Measurements from ENCODE around the gene MDM4.

Gene MDM4

DNA sequence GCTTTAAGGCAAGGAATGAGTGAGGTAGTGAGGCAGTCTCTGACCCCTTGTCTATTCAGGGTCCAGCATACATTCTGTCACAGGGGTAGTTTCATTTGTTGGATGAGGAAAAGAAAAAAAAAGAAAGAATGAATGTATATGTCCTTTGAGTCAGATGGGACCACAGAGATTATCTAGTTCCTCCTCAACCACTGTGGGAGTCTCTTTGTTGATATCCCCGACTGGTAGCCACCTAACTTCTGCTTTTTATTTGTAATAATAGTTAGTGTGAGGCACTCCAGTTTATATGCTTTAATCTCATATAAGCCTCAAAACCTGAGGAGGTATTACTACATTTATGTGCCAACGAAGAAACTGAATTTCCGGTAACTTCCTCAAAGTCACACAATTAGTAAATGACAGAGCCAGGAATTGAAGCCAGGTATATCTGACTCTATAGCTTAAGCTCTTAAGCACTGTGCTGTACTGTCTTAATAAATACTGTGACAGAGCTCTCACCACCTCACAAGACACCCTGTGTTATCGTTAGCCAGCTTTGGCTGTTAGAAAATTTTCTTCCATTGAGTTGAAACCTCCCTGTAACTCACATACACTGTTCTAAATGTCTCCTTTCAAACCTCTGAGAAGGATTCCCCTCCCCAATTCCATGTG lies 82.2 kb downstream of the MDM4 start:
- Histone ChIP-seq H3K9ac (ENCODE audit: low read length) (no peak overlapping the region), H3K36me3 (ENCODE audit: control insufficient read depth, insufficient read depth, low read length) (no peaks in the 10 kb centered on the region), H3K27me3 (ENCODE audit: control insufficient read depth, insufficient read depth, low read length) (peaks cover 3% of the 10 kb centered on the region), H3K9me3 (ENCODE audit: control insufficient read depth, low read length) (no peaks in the 10 kb centered on the region), H3K4me1 (ENCODE audit: control insufficient read depth, insufficient read depth, low read length) (no peaks in the 10 kb centered on the region), H3K4me3 (ENCODE audit: low read length) (no peak overlapping the region)

DNA sequence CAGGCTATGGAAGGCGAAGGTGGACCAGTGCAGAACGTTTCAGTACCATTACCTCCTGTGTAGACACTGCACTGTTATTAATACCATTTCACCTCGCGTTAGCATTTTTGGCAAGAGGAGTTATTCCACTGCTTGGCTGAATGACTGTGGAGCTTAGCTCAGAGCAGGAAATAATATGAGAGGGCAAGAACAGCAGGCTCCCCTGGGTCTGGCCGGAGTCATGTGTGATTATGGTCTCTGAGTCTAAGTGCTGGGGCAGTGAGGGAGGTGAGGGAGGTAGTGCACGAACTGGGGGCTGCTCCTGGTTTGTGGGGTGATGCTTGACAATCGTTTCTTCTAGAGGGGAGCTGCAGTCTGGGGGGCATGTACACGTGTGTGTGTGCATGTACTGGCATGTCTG lies 82.9 kb downstream of the MDM4 start:
- H3K36me3 ChIP-seq (ENCODE audit: control insufficient read depth, insufficient read depth, low read length) = no peaks in the 10 kb centered on the region
- no peaks in the 10 kb centered on the region for H3K4me1 ChIP-seq (ENCODE audit: control insufficient read depth, insufficient read depth, low read length)
- H3K4me3 ChIP-seq (ENCODE audit: low read length) = no peak overlapping the region
- no peak overlapping the region for H3K9ac ChIP-seq (ENCODE audit: low read length)
- no peaks in the 10 kb centered on the region for H3K9me3 ChIP-seq (ENCODE audit: control insufficient read depth, low read length)
- peaks cover 3% of the 10 kb centered on the region for H3K27me3 ChIP-seq (ENCODE audit: control insufficient read depth, insufficient read depth, low read length)

DNA sequence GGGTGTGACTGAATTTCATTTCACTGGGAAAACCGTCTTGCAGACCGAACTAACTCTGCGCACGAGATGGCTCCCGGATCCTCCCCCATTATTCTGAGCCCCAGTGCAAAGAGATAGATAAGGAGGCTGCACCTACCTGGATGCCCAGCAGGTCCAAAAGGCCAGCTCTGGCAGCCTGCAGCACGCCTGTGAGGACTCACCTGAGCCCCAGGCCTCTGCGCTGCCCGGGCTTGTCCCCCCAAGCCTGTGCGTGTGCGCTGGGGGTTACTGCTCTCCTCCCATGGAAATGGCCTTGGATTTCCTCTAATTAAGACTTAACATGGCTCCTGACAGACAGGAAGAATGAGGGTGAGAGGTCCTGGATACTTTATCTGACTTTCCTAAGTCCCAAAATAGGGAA lies 83.4 kb downstream of the MDM4 start:
- H3K4me3 ChIP-seq (ENCODE audit: low read length) = no peak overlapping the region
- no peaks in the 10 kb centered on the region for H3K4me1 ChIP-seq (ENCODE audit: control insufficient read depth, insufficient read depth, low read length)
- H3K27me3 ChIP-seq (ENCODE audit: control insufficient read depth, insufficient read depth, low read length) = peaks cover 3% of the 10 kb centered on the region
- no peaks in the 10 kb centered on the region for H3K9me3 ChIP-seq (ENCODE audit: control insufficient read depth, low read length)
- H3K9ac ChIP-seq (ENCODE audit: low read length) = no peak overlapping the region
- no peaks in the 10 kb centered on the region for H3K36me3 ChIP-seq (ENCODE audit: control insufficient read depth, insufficient read depth, low read length)

DNA sequence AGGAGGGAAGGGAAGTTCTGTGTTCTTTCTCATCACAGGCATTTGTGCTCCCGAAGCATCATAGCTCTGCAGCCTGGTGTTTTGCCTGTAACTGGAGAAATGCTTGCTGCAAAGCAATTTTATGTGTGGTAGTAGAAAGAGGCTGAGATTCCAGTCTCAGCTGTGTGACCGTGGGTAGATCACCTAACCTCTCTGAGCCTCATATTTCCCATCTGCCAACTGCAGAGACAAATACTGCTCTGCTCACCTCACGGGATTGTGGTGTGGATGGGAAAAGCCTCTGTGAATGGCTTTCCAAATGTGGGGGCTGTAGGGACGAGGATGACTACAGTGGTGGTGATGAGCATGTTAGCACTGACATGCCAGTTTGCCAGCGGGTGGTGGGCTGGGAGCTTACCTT lies 84.0 kb downstream of the MDM4 start:
- no peak overlapping the region for H3K9ac ChIP-seq (ENCODE audit: low read length)
- H3K4me3 ChIP-seq (ENCODE audit: low read length) = no peak overlapping the region
- H3K9me3 ChIP-seq (ENCODE audit: control insufficient read depth, low read length) = no peaks in the 10 kb centered on the region
- H3K4me1 ChIP-seq (ENCODE audit: control insufficient read depth, insufficient read depth, low read length) = no peaks in the 10 kb centered on the region
- H3K36me3 ChIP-seq (ENCODE audit: control insufficient read depth, insufficient read depth, low read length) = no peaks in the 10 kb centered on the region
- peaks cover 3% of the 10 kb centered on the region for H3K27me3 ChIP-seq (ENCODE audit: control insufficient read depth, insufficient read depth, low read length)

DNA sequence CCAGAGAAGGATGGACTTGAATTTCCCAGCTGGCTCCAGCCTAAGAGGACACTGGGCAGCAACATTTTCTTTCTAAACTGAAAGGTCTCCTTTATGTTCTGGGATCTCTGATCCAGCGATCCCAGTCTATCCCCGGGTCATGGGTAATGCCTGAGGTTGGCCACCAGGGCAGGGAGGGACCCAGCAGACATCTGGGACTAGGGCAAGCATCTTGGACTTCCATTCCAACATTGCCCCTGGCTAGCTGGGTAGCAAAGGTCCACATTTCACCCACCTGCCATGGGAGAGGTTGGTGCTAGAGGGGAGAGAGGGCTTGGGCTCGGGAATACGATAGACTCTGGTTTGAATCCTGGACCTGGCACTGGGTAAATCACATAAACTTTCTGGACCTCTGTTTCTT lies 84.8 kb downstream of the MDM4 start:
- Histone ChIP-seq H3K4me3 (ENCODE audit: low read length) (no peak overlapping the region), H3K9me3 (ENCODE audit: control insufficient read depth, low read length) (no peaks in the 10 kb centered on the region), H3K9ac (ENCODE audit: low read length) (no peak overlapping the region), H3K4me1 (ENCODE audit: control insufficient read depth, insufficient read depth, low read length) (no peaks in the 10 kb centered on the region), H3K36me3 (ENCODE audit: control insufficient read depth, insufficient read depth, low read length) (no peaks in the 10 kb centered on the region), H3K27me3 (ENCODE audit: control insufficient read depth, insufficient read depth, low read length) (peaks cover 3% of the 10 kb centered on the region)

DNA sequence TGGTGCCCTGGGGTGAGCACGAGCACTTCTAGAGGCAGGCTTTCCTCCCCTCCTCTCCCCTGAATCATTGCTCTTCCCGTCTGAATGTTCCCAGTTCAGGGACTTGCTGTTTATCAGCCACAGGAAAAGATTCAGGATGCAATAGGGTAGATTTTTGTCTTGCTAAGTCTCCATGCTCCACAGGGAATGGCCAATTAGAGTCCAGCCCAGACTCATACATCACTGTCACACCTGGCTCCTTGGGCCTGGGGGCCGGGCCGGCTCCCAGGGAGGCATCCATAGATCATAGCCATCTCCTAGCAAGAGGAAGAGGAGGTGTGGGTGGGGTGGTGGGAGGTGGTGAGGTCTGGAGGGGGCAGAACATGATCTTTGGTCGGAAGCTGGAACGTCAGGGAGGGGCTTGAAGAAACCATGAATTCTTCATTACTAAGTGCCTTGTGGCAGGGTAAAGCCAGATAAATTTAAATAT lies 85.9 kb downstream of the MDM4 start:
- Histone ChIP-seq H3K27me3 (ENCODE audit: control insufficient read depth, insufficient read depth, low read length) (peaks cover 3% of the 10 kb centered on the region), H3K4me1 (ENCODE audit: control insufficient read depth, insufficient read depth, low read length) (no peaks in the 10 kb centered on the region), H3K4me3 (ENCODE audit: low read length) (no peak overlapping the region), H3K9ac (ENCODE audit: low read length) (no peak overlapping the region), H3K9me3 (ENCODE audit: control insufficient read depth, low read length) (no peaks in the 10 kb centered on the region), H3K36me3 (ENCODE audit: control insufficient read depth, insufficient read depth, low read length) (no peaks in the 10 kb centered on the region)

DNA sequence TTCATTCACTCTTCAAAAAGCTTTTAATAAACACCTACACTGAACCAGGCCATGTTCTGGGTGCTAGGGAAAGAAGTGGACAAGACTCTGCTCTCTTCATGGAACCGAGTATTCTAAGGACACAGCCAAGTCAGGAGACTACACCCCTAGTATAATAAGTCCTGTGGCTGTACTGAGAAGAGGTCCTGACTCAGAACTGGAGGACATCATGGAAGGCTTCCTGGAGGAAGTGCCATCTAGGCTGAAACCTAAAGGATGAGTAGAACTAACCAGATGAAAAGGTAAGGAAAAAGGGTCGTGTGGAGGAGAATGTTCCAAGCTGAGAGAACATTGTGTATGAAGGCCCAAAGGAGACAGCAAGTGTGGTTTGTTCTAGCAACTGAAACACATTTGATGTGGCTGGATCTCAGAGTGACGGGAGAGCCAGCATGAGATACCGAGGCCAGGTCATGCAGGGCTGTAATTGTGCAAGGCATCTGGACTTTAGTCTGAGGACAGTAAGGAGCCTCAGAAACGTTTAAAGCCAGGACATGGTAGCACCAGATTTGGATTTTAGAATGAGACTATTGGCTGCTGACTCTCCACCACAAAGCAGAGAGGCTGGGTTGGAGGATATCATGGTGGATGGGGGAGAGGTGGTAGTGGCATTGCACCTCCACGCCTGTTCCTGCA lies 86.8 kb downstream of the MDM4 start:
- Histone ChIP-seq H3K9ac (ENCODE audit: low read length) (no peak overlapping the region), H3K27me3 (ENCODE audit: control insufficient read depth, insufficient read depth, low read length) (peaks cover 3% of the 10 kb centered on the region), H3K9me3 (ENCODE audit: control insufficient read depth, low read length) (no peaks in the 10 kb centered on the region), H3K4me3 (ENCODE audit: low read length) (no peak overlapping the region), H3K4me1 (ENCODE audit: control insufficient read depth, insufficient read depth, low read length) (no peaks in the 10 kb centered on the region), H3K36me3 (ENCODE audit: control insufficient read depth, insufficient read depth, low read length) (no peaks in the 10 kb centered on the region)

DNA sequence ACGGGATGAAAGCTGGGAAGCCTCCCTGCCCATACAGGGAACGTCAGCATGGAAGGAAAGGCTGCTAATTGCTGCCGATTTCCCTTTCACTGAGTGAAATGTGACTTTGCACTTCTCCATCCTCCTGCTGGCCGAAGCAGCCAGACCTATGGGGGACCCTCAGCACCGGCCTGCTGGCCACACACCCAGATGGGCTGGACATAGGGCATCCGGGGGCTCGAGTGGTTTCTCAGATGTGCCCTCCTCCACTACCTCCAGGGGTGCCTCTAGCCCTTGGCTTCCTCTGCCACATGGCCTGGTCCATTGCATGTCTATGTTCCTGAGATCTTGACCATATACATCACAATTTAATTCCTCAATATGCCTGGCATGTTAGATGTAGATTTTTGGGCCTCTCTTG lies 89.6 kb downstream of the MDM4 start:
- H3K36me3 ChIP-seq (ENCODE audit: control insufficient read depth, insufficient read depth, low read length) = no peaks in the 10 kb centered on the region
- H3K9ac ChIP-seq (ENCODE audit: low read length) = no peak overlapping the region
- H3K9me3 ChIP-seq (ENCODE audit: control insufficient read depth, low read length) = no peaks in the 10 kb centered on the region
- H3K27me3 ChIP-seq (ENCODE audit: control insufficient read depth, insufficient read depth, low read length) = peaks cover 3% of the 10 kb centered on the region
- no peaks in the 10 kb centered on the region for H3K4me1 ChIP-seq (ENCODE audit: control insufficient read depth, insufficient read depth, low read length)
- no peak overlapping the region for H3K4me3 ChIP-seq (ENCODE audit: low read length)

Measured in mucosa of stomach (tissue), 1 donor.